BJ (cell line): Measurements from ENCODE around the gene ITPRID1. TPM values are rescaled to one million over a fixed set of nuclear protein-coding genes. Genes with fewer than 3 reads are reported as not detected.

Experiments used
- CTCF ChIA-PET: fragments of 350-600 bp; formaldehyde crosslinking; extraction: SDS; loops from one replicate; lab custom pipeline; 2021; ENCODE audit warnings: antibody characterized with exemption, inconsistent platforms; lab: Yijun Ruan, JAX
- POLR2A ChIA-PET: fragments of 300-600 bp; sonication (Branson Sonifier 250); formaldehyde crosslinking; extraction: SDS; loops from one replicate; lab custom pipeline; 2021; ENCODE audit warnings: antibody characterized with exemption; lab: Charles Lee
- DNase-seq: peaks from one replicate; pipeline ENCODE4 v3.0.0-alpha.2; 2011; ENCODE audit warnings: low read depth
- H3K27me3 ChIP-seq: 2 replicates; pipeline ENCODE4 v1.6.0; 2011; ENCODE audit warnings: low read length; ENCODE audit not compliant: control insufficient read depth, insufficient read depth
- H3K36me3 ChIP-seq: 2 replicates; pipeline ENCODE4 v1.5.1; 2011; ENCODE audit warnings: low read length; ENCODE audit not compliant: control insufficient read depth, insufficient read depth
- H3K4me3 ChIP-seq: 2 replicates; pipeline ENCODE4 v1.5.1; 2011; ENCODE audit warnings: low read depth, mild to moderate bottlenecking, control low read depth, low read length
- CTCF ChIP-seq: IDR thresholded peaks from 2 replicates; pipeline ENCODE4 v1.5.1; 2011; ENCODE audit warnings: low read depth, mild to moderate bottlenecking, control low read depth, inconsistent platforms, low read length, moderate library complexity; ENCODE audit not compliant: insufficient read depth
- polyA plus RNA-seq: library from polyadenylated mRNA; depleted of rRNA; stranded (reverse); fragments of >200 nt; gene quantifications from 2 replicates; pipeline ENCODE4 v1.2.3, GENCODE V29; 2011

The ITPRID1 gene
- polyA plus RNA-seq, 1 experiment = not detected

- no peak for TF ChIP-seq CTCF
- H3K27me3 ChIP-seq = no peaks in the 10 kb centered on the region
- H3K36me3 ChIP-seq = no peaks in the 10 kb centered on the region
- no peak overlapping the region for H3K4me3 ChIP-seq
- DNase-seq = no peak
- POLR2A ChIA-PET = no interaction called here
- CTCF ChIA-PET = interaction anchor here (0.6 to 1.3 kb wide), 4 partner anchors 17 to 362 kb away, joined by 3 to 4 read pairs (median 3); no protein-coding TSS in a partner anchor
Observed at GRCh38 chr7:31494421-31494820, 19.5 kb upstream of the ITPRID1 start.

DNA sequence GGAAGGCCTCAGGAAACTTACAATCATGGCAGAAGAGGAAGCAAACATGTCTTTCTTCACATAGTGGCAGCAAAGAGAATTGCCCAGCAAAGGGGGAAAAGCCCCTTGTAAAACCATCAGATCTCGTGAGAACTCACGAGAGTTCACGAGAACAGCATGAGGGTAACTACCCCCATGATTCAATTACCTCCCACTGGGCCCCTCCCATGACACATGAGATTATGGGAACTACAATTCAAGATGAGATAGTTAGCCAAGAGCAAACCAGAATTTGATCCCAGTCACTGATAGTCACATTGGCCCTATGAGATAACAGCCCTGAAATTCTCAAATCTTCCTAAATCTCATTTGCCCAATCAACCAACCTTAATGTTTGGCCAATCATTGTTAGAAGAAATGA, 18.2 kb upstream of the ITPRID1 start:
- Histone ChIP-seq H3K36me3 (no peaks in the 10 kb centered on the region), H3K27me3 (no peaks in the 10 kb centered on the region), H3K4me3 (no peak overlapping the region)
- ChIA-PET CTCF (no interaction called here), POLR2A (no interaction called here)
- no peak for DNase-seq
- no peak for TF ChIP-seq CTCF

- Histone ChIP-seq H3K4me3 (no peak overlapping the region), H3K36me3 (no peaks in the 10 kb centered on the region), H3K27me3 (no peaks in the 10 kb centered on the region)
- TF ChIP-seq CTCF = no peak
- DNase-seq = no peak
- POLR2A ChIA-PET = no interaction called here
- CTCF ChIA-PET = no interaction called here
Observed at GRCh38 chr7:31497516-31497915, 16.4 kb upstream of the ITPRID1 start.

GRCh38 chr7:31500656-31501055, 13.2 kb upstream of the ITPRID1 start:
- H3K27me3 ChIP-seq = no peaks in the 10 kb centered on the region
- no peaks in the 10 kb centered on the region for H3K36me3 ChIP-seq
- POLR2A ChIA-PET = no interaction called here
- no peak for TF ChIP-seq CTCF
- DNase-seq = no peak
- CTCF ChIA-PET = no interaction called here
- H3K4me3 ChIP-seq = no peak overlapping the region

GRCh38 chr7:31508823-31509222, 5.1 kb upstream of the ITPRID1 start:
- Histone ChIP-seq H3K36me3 (no peaks in the 10 kb centered on the region), H3K27me3 (no peaks in the 10 kb centered on the region), H3K4me3 (no peak overlapping the region)
- ChIA-PET POLR2A (no interaction called here), CTCF (no interaction called here)
- no peak for DNase-seq
- no peak for TF ChIP-seq CTCF
